Astrocyte of the hippocampus (primary cell): Measurements from ENCODE around the gene CBFA2T2.
"Not testable (repeated sequence)": the region's sequence is repeated elsewhere in the genome, so short reads cannot be mapped to it uniquely, and the experiment has no call there.

Source experiments
- DNase-seq: peaks from one replicate; pipeline ENCODE4 v3.0.0; 2011; ENCODE audit warnings: low read depth, low spot score

CBFA2T2 gene

GRCh38 chr20:33573268-33573667 is 83.4 kb downstream of the CBFA2T2 start:
- not testable (repeated sequence) for DNase-seq

- no peak for DNase-seq
Measured at GRCh38 chr20:33575282-33575681, 85.4 kb downstream of the CBFA2T2 start.

DNA sequence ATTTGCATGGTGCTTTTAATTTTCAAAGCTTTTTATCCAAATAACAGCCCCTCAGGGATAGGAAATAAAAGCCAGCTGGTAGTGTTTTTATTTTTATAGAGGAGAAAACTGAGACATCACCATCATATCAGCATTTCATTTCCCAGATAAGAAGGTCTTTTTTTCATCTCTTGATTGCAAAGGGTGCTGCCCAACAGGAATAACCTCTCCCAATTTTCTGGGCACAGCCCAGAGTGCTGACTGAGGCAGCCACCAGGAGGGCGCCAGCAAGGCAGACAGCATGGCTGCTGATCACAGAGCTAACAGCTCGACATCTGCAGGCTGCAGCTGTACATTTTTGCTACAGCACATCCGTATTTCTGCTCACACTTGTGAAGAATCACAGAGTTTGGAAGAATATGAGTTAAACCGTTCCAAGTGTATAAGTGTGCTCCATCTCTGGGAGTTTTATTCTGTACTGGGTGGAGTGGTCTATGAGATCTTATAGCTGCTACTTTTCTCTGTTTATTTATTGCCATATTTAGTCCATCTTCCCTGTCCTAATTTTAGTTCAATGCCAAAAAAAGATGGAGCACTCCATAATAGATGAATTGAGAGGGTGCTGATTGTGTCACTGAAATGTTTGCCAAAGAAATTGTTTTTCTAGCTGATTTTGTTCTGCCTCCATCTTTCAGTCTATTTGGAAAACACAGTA is 86.7 kb downstream of the CBFA2T2 start:
- no peak for DNase-seq

GRCh38 chr20:33578510-33578909 is 88.6 kb downstream of the CBFA2T2 start:
- peak; percentile 12 for DNase-seq

DNA sequence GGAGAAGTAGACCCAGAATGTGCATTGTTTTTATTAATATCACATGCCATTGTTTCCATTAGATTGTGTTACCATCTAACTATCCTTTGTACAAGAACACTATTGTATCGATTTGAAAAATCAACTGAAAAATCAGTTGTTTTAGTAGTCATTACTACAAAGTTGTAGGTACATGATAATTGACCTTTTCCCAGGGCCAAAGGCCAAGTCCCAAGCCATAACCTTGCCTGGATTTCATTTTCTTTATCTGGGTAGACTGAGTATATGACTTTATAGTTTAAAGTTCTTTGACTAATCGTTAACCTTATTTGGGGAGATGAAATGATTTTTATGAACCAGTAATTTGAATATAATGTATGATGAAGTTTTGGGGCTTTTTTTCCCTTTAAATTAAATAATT is 93.2 kb downstream of the CBFA2T2 start:
- DNase-seq = no peak

- DNase-seq = peak; percentile 30
Measured at GRCh38 chr20:33584976-33585375, 95.1 kb downstream of the CBFA2T2 start.

GRCh38 chr20:33585413-33585812 is 95.5 kb downstream of the CBFA2T2 start:
- peak; percentile 7 for DNase-seq

GRCh38 chr20:33589059-33589458 is 99.2 kb downstream of the CBFA2T2 start:
- DNase-seq = no peak

- not testable (repeated sequence) for DNase-seq
Measured at GRCh38 chr20:33591901-33592300, 102.0 kb downstream of the CBFA2T2 start.

DNA sequence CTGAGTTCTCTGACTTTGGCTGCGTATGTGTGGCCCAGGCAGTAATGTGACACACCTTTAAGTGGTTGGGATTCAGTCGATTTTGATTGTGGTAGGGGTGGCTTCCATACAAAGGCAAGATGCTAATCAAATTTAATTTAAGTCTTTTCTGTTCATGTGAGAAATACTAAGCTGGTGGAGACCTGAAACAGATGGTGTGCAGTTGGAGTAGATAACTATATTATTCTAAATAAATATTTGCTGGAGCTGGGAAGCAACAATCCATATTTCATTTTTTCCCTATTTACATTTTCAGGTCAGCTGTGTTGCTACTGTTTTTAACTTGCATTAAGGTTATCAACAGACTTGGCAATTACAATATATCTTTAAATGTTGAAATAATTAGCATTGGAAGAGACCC is 104.8 kb downstream of the CBFA2T2 start:
- DNase-seq = no peak

GRCh38 chr20:33600414-33600813 is 110.5 kb downstream of the CBFA2T2 start:
- DNase-seq = no peak

DNA sequence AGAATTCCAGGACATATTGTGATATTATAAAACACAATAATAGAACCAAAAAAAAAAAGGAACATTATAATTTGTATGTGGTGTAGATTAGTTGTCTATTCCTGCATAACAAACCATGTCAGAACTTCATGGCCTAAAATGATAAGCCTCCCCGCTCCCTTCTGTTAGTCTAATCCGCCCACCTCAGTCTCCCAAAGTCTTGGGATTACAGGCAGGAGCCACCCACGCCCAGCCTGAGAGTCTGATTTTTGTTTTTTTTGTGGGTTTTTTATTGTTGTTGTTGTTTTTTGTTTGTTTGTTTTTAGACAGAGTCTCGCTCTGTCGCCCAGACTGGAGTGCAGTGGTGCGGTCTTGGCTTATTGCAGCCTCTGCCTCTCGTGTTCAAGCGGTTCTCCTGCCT is 111.1 kb downstream of the CBFA2T2 start:
- DNase-seq = no peak

- DNase-seq = peak; percentile 42
Measured at GRCh38 chr20:33601861-33602260, 112.0 kb downstream of the CBFA2T2 start.

GRCh38 chr20:33602826-33603590 is 113.1 kb downstream of the CBFA2T2 start:
- DNase-seq = no peak

DNA sequence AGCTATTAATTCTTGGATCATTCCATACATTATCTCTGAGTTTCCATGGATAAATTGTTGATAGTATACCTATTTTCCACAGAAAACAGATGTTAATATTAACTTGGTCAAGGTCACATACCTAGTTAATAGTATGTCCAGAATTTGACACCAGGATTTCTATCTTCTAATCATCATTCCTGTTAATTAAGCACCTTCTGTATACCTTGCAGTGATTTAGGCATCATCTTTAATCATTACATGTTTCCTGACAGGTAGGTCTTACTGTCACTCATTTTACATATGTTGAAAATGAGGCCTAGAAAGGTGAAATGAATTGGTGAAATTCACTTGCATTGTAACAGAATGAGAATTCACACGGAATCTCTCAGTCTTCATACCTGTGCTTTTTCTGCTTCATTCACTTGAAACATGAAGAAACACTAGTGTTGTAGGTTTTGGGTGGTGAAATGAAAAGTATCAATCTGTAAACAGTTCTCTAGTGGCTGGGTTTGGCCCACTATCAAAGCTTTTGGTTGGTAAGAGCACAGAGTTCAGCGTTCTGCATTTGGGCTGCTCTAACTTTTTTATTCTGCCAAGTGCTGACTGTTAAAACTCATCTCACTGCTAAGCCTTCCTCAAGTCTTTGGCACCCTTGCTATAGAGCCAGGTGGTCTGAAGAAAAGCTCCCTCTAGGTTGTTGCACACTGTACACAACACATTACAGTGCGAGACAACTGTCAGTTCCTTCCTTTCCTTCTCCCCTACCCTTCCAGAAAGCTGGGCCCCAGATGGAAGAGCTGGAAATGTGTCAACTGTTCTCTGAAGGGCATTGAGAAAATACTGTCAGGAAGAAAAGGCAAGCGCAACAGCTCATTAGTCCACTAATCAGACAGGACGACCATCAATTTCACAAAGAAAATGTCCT is 114.4 kb downstream of the CBFA2T2 start:
- peak; percentile 8 for DNase-seq

DNA sequence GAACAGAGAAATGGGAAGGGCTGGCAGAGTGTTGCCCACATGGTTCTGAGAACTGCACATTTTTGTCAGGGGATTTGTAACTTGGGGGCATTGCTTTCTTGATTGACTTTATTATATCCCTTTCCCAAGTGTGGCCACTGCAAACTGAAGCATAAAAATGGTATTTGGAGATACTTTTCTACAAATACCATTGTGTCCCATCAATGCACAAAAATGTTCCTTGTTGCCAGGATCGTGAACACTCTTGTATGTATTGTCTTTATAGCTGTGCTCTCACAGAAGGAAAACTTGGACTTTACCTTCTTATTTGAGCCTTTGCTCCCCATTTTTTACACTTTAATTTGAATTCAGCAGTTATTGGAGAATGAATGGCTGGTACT is 115.1 kb downstream of the CBFA2T2 start:
- DNase-seq = no peak

GRCh38 chr20:33606118-33606771 is 116.3 kb downstream of the CBFA2T2 start:
- no peak for DNase-seq

DNA sequence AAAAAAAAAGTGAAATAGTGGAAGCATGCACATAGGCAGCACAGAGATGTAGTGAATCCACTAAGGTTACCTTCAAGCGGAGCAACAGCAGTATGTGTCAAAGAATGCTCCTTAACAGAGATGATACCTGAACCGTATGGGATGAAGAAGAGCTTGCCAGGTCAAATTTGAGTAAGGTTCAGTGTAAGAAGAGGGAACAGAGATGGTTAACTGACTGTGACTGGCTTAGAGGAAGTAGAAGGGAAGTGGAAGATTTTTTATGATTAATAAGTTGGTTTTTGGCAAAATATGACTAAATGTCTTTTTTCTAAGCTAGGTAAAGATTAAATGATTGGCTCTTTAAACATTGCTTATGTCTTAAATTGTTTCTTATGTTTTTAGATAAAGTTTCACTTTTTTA is 119.6 kb downstream of the CBFA2T2 start:
- no peak for DNase-seq

DNA sequence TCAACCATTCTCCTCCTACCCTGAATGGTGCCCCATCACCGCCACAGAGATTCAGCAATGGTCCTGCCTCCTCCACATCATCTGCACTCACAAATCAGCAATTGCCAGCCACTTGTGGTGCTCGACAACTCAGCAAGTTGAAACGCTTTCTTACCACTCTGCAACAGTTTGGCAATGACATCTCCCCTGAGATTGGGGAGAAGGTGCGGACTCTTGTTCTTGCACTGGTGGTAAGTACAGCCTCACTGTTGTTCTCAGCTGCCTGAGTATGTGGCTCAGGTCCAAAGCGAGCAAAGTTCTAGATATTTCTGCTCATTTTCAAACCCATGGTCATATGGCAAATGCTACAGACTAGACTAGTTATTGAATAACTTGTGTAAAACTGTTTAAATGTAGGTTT is 121.2 kb downstream of the CBFA2T2 start:
- DNase-seq = no peak

GRCh38 chr20:33612001-33612400 is 122.1 kb downstream of the CBFA2T2 start:
- DNase-seq = no peak

- no peak for DNase-seq
Measured at GRCh38 chr20:33621717-33622400, 132.0 kb downstream of the CBFA2T2 start.
